Measurements from ENCODE around the gene EMP3.

The EMP3 gene

DNA sequence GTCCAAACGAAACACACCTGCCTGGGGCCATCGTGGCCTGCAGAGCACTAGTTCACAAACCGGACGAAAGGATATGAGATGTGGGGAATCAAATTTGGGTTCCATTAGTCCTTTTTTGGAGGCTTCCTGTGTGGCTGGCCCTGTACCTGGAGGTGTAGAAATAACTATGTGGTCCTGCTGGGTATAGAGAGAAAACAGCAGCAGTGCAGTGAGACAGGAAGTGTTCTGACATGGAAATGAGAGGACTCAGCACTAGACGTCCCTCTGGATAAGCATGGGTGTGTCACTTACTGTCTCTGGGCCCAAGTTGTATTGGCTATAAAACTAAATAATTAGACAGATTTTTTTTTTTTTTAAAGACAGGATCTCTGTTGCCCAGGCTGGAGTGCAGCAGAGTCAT, 53.7 kb downstream of the EMP3 start:
- DNase-seq (ENCODE audit: low spot score), result no peak

All from AG08396 (cell line).